Cardiac fibroblast (primary cell): ENCODE data around the gene ITGAV.

ENCODE experiments used
- DNase-seq, 2 donors: peaks; one replicate each; pipeline versions ENCODE4 v3.0.0 to v3.0.0-alpha.2; 2010; ENCODE audit warnings: low read depth in 2 of 2
- H3K4me3 ChIP-seq, 2 donors: replicated peaks in 1 of 2; 1 replicate in 1 of 2; 2 replicates in 1 of 2; pipeline ENCODE4 v1.5.1; 2011; ENCODE audit warnings: low read depth in 2 of 2, low read length in 2 of 2, mild to moderate bottlenecking in 2 of 2, moderate library complexity in 1 of 2
- CTCF ChIP-seq: IDR thresholded peaks from one replicate; pipeline ENCODE4 v1.5.1; 2011; ENCODE audit warnings: low read depth, mild to moderate bottlenecking, low read length, inconsistent platforms

ITGAV gene

GRCh38 chr2:186588421-186588820, 1.4 kb upstream of the ITGAV start:
- DNase-seq: no peak
- TF ChIP-seq CTCF: no peak
- H3K4me3 ChIP-seq: no peak overlapping the region

GRCh38 chr2:186588940-186589611, 780 bp upstream of the ITGAV start:
- TF ChIP-seq CTCF: no peak
- H3K4me3 ChIP-seq: peak overlapping the region; percentile 87
- DNase-seq: no peak

- TF ChIP-seq CTCF: no peak
- peak overlapping the region; percentile 87 for H3K4me3 ChIP-seq
- peak; percentile 48 to 49 for DNase-seq
Observed at GRCh38 chr2:186590350-186590758, 498 bp downstream of the ITGAV start.

GRCh38 chr2:186590759-186591505, 1.1 kb downstream of the ITGAV start:
- TF ChIP-seq CTCF: no peak
- DNase-seq: peak; percentile 69 to 86
- peak overlapping the region; percentile 87 for H3K4me3 ChIP-seq

- no peak for DNase-seq
- H3K4me3 ChIP-seq: peak overlapping the region; percentile 87
- TF ChIP-seq CTCF: no peak
Observed at GRCh38 chr2:186591506-186591890, 1.6 kb downstream of the ITGAV start.

GRCh38 chr2:186592137-186592875, 2.5 kb downstream of the ITGAV start:
- DNase-seq: no peak
- no peak for TF ChIP-seq CTCF
- peak overlapping the region; percentile 13 to 87 for H3K4me3 ChIP-seq
